Upper lobe of right lung (tissue), 1 donor: ENCODE results near the gene CIC. TPM values are rescaled to one million over a fixed set of nuclear protein-coding genes. Genes with fewer than 3 reads are reported as not detected.

Experiments used
- ATAC-seq: fragments of 200-7000 bp; cut with Tn5 transposase; one replicate; pipeline ENCODE4 v1.9.1; 2020; ENCODE audit warnings: mild to moderate bottlenecking, moderate library complexity
- DNase-seq: peaks from one replicate; pipeline ENCODE4 v3.0.0-alpha.2; 2020
- H3K27ac ChIP-seq: fragments of 200-600 bp; one replicate; pipeline ENCODE4 v1.8.0; 2022
- H3K27me3 ChIP-seq: fragments of 200-600 bp; one replicate; pipeline ENCODE4 v1.8.0; 2022; ENCODE audit warnings: mild to moderate bottlenecking
- H3K36me3 ChIP-seq: fragments of 200-600 bp; one replicate; pipeline ENCODE4 v1.8.0; 2022
- H3K4me1 ChIP-seq: fragments of 200-600 bp; one replicate; pipeline ENCODE4 v1.8.0; 2022
- H3K4me3 ChIP-seq: fragments of 200-600 bp; one replicate; pipeline ENCODE4 v1.8.0; 2022; ENCODE audit warnings: mild to moderate bottlenecking
- H3K9me3 ChIP-seq: fragments of 200-600 bp; one replicate; pipeline ENCODE4 v1.8.0; 2022
- CTCF ChIP-seq: fragments of 200-600 bp; IDR thresholded peaks from one replicate; pipeline ENCODE4 v1.8.0; 2022; ENCODE audit warnings: antibody characterized with exemption
- intact Hi-C: fragments of 100-400 bp; cut with DNase I; formaldehyde crosslinking; loops from one replicate; pipeline ENCODE4 v1.11.0; 2022
- total RNA-seq: library from RNA; stranded (reverse); fragmentation: NEBNext Ultra II Directional; extraction: Animal tissue kit (Norgen Biotek cat#: 25700); gene quantifications from one replicate; pipeline ENCODE4 v1.2.1, GENCODE V29; 2021
- donor health status: DM: no; HTN: yes; CAD: no; lungs with severe emphysema.

Gene CIC
- total RNA-seq, 1 donor from 2014 or later: 76.7 TPM

- Histone ChIP-seq H3K9me3 (no peaks in the 10 kb centered on the region), H3K4me1 (no peaks in the 10 kb centered on the region), H3K27ac (no peak overlapping the region), H3K36me3 (peaks cover 74% of the 10 kb centered on the region), H3K4me3 (no peak overlapping the region), H3K27me3 (no peaks in the 10 kb centered on the region)
- intact Hi-C loops: no loop called here
- no peak for DNase-seq
- TF ChIP-seq CTCF: no peak
- ATAC-seq: no peak
Measured at GRCh38 chr19:42230571-42230970, 38.5 kb upstream of the CIC start.

- Histone ChIP-seq H3K9me3 (no peaks in the 10 kb centered on the region), H3K4me3 (no peak overlapping the region), H3K27me3 (no peaks in the 10 kb centered on the region), H3K27ac (no peak overlapping the region), H3K36me3 (peaks cover 70% of the 10 kb centered on the region), H3K4me1 (no peaks in the 10 kb centered on the region)
- DNase-seq: no peak
- ATAC-seq: no peak
- intact Hi-C loops: no loop called here
- no peak for TF ChIP-seq CTCF
Measured at GRCh38 chr19:42232435-42232834, 36.6 kb upstream of the CIC start.

GRCh38 chr19:42233106-42233505 lies 35.9 kb upstream of the CIC start:
- ATAC-seq (no peak), DNase-seq (no peak)
- H3K27me3 ChIP-seq: no peaks in the 10 kb centered on the region
- no peak overlapping the region for H3K27ac ChIP-seq
- peaks cover 70% of the 10 kb centered on the region for H3K36me3 ChIP-seq
- intact Hi-C loops: no loop called here
- H3K4me3 ChIP-seq: no peak overlapping the region
- H3K4me1 ChIP-seq: no peaks in the 10 kb centered on the region
- H3K9me3 ChIP-seq: no peaks in the 10 kb centered on the region
- no peak for TF ChIP-seq CTCF

- intact Hi-C loops: no loop called here
- Histone ChIP-seq H3K4me1 (no peaks in the 10 kb centered on the region), H3K27ac (no peak overlapping the region), H3K27me3 (no peaks in the 10 kb centered on the region), H3K36me3 (peaks cover 68% of the 10 kb centered on the region), H3K9me3 (no peaks in the 10 kb centered on the region), H3K4me3 (no peak overlapping the region)
- DNase-seq: no peak
- ATAC-seq: no peak
- no peak for TF ChIP-seq CTCF
Measured at GRCh38 chr19:42233678-42234292, 35.3 kb upstream of the CIC start.

- no peak overlapping the region for H3K27ac ChIP-seq
- no peak for DNase-seq
- H3K4me1 ChIP-seq: no peaks in the 10 kb centered on the region
- intact Hi-C loops: no loop called here
- H3K36me3 ChIP-seq: peaks cover 73% of the 10 kb centered on the region
- TF ChIP-seq CTCF: no peak
- no peaks in the 10 kb centered on the region for H3K27me3 ChIP-seq
- no peaks in the 10 kb centered on the region for H3K9me3 ChIP-seq
- H3K4me3 ChIP-seq: no peak overlapping the region
- no peak for ATAC-seq
Measured at GRCh38 chr19:42234364-42234763, 34.7 kb upstream of the CIC start.

GRCh38 chr19:42235181-42235580 lies 33.9 kb upstream of the CIC start:
- H3K4me3 ChIP-seq: no peak overlapping the region
- H3K36me3 ChIP-seq: peaks cover 77% of the 10 kb centered on the region
- H3K27me3 ChIP-seq: no peaks in the 10 kb centered on the region
- no peaks in the 10 kb centered on the region for H3K9me3 ChIP-seq
- peaks cover under 1% of the 10 kb centered on the region for H3K4me1 ChIP-seq
- no peak overlapping the region for H3K27ac ChIP-seq
- no peak for TF ChIP-seq CTCF
- ATAC-seq: no peak
- no peak for DNase-seq
- intact Hi-C loops: no loop called here
